Heart left ventricle (tissue), 16 donors: Measurements from ENCODE around the gene CACNA1S. TPM values are rescaled to one million over a fixed set of nuclear protein-coding genes. Genes with fewer than 3 reads are reported as not detected.

Experiments used
- ATAC-seq, 4 donors: fragments of 200-7000 bp; cut with Tn5 transposase; one replicate each; pipeline ENCODE4 v1.9.1; 2020 to 2022; ENCODE audit warnings: moderate library complexity in 4 of 4, mild to moderate bottlenecking in 3 of 4, moderate number of reproducible peaks in 1 of 4
- DNase-seq, 5 donors: peaks; one replicate each; pipeline ENCODE4 v3.0.0-alpha.2; 2020
- H3K27ac ChIP-seq, 12 donors: fragments of 200-600 bp; sonication (generic) in 4 of 12; one replicate each; pipeline versions ENCODE4 v1.5.0 to v1.8.0; 2016 to 2022; ENCODE audit warnings: mild to moderate bottlenecking in 2 of 12
- H3K27me3 ChIP-seq, 9 donors: fragments of 200-600 bp; sonication (generic) in 2 of 9; one replicate each; pipeline versions ENCODE4 v1.5.1 to v1.8.0; 2016 to 2022; ENCODE audit warnings: mild to moderate bottlenecking in 3 of 9
- H3K36me3 ChIP-seq, 9 donors: fragments of 200-600 bp; sonication (generic) in 2 of 9; one replicate each; pipeline versions ENCODE4 v1.5.0 to v1.8.0; 2018 to 2022; ENCODE audit warnings: mild to moderate bottlenecking in 2 of 9
- H3K4me1 ChIP-seq, 12 donors: fragments of 200-600 bp; sonication (generic) in 4 of 12; one replicate each; pipeline versions ENCODE4 v1.5.0 to v1.8.0; 2016 to 2022; ENCODE audit warnings: mild to moderate bottlenecking in 3 of 12
- H3K4me3 ChIP-seq, 12 donors: fragments of 200-600 bp; sonication (generic) in 4 of 12; one replicate each; pipeline versions ENCODE4 v1.5.0 to v1.8.0; 2017 to 2022; ENCODE audit warnings: mild to moderate bottlenecking in 9 of 12, moderate library complexity in 4 of 12
- H3K9me3 ChIP-seq, 12 donors: fragments of 200-600 bp; sonication (generic) in 4 of 12; one replicate each; pipeline versions ENCODE4 v1.5.0 to v1.8.0; 2016 to 2022; ENCODE audit warnings: mild to moderate bottlenecking in 1 of 12
- POLR2A ChIP-seq, 2 donors: fragments of 450-650 bp; IDR thresholded peaks; one replicate each; pipeline ENCODE4 v1.6.1; 2017; ENCODE audit warnings: antibody characterized with exemption in 2 of 2, mild to moderate bottlenecking in 2 of 2, moderate library complexity in 2 of 2
- WGBS, 4 donors: extraction: QIAGEN DNeasy Blood & Tissue Kit in 2 of 4; methylation state at CpG; one replicate each; pipeline versions ENCODE4 v1.1.5 to v1.1.7; 2013 to 2018; 5-methylcytosine and 5-hydroxymethylcytosine counted together
- intact Hi-C, 10 donors: fragments of 100-400 bp; cut with DNase I; formaldehyde crosslinking; loops; one replicate each; pipeline versions ENCODE4 v1.11.1 to v1.14.2; 2022
- polyA plus RNA-seq, 2 donors: library from polyadenylated mRNA; stranded (reverse); fragments of 200-250 nt; gene quantifications; one replicate each; pipeline ENCODE4 v1.2.3, GENCODE V29; 2013
- total RNA-seq, 9 donors: library from RNA; depleted of rRNA in 2 of 9; stranded (reverse); fragments of >200 nt in 2 of 9; fragmentation: NEBNext Ultra II Directional in 3 of 9; extraction: Animal tissue kit (Norgen Biotek cat#: 25700) in 3 of 9; gene quantifications; one replicate each; pipeline versions ENCODE4 v1.1.0 to v1.2.4, GENCODE V29; 2016 to 2023
- TF ChIP-seq, protein P1 (sequence below), 12 donors: fragments of 200-600 bp; sonication (generic) in 4 of 12; IDR thresholded peaks; one replicate each; pipeline versions ENCODE4 v1.5.0 to v1.8.0; 2018 to 2022; ENCODE audit warnings: antibody characterized with exemption in 12 of 12, mild to moderate bottlenecking in 5 of 12
- donor health status: ischemic (EF 13 %, LVEDD 7.1; RV severe dilation, severe dysfunction).
- donor health status: healthy with polysubstance abuse.
- donor health status: DM: no; HTN: yes; CAD: no.
- donor health status: DM: no; HTN: no; CAD: no.
- donor health status: ischemic (EF 25% LVEDD 6.9; RV normal size, moderate dysfunction).
- donor health status: ischemic (EF 25% LVEDD 5.7; RV mildly dilated, moderate dysfunction).
- donor health status: healthy.
- donor health status: DM: yes; HTN: yes; CAD: no.
- donor health status: ischemic (EF 35%, LVEDD 5.7; RV mildly dilated, moderate dysfunction).
- donor health status: nonischemic (EF 11% LVEDD 7.7; RV severe dilation, severe dysfunction).
- donor health status: DM: yes; HTN: yes; CAD: no.
- donor health status: PGD.
- donor health status: ischemic (EF 29% LVEDD 5.4; RV normal size, mild dysfunction).
- donor health status: nonischemic (EF 23%, LVEDD 6.1; RV moderate dilation, normal function).

CACNA1S gene
- total and polyA plus RNA-seq, 11 donors: not detected

DNA sequence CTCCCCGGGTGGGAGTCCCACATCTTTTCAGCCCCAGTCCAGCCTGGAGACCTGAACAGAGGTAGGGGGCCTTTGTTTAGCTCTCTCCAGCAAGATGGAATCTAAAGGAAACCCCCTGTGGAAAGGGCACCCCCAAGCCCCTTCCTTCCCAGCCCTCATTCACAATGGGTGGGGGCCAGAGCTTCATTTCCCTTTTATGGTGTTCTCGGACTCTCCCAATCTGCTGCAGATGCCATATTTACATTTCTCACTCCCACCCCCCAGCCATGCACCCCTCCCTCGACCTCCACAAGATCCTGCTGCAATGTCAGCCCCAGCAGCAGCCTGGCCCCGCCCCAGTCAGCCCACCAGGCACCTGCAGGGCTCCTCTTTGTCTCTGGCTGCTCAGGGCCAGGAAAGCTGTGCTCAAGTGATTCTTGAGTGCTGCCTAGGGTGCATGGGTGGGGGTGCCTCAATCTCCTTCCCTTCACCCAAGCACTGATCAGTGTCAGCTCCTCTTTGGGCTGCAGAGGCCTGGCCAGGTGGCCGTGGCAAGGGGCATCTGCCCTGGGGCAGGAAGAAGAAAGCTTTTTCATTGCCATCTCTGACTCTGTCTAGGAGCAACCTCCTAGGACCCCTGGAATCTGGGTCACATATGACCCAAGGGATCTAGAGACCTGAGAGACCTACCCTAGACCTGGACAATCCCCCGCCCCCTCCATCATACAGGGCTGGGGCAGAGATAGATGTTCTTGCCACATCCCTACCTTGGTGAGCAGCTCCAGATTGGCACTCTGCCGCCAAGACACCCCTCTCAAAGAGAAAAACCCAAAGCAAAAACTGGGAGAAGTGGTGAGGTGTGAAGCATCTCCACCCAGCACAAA is 90.4 kb downstream of the CACNA1S start:
- TF ChIP-seq, protein P1, sequence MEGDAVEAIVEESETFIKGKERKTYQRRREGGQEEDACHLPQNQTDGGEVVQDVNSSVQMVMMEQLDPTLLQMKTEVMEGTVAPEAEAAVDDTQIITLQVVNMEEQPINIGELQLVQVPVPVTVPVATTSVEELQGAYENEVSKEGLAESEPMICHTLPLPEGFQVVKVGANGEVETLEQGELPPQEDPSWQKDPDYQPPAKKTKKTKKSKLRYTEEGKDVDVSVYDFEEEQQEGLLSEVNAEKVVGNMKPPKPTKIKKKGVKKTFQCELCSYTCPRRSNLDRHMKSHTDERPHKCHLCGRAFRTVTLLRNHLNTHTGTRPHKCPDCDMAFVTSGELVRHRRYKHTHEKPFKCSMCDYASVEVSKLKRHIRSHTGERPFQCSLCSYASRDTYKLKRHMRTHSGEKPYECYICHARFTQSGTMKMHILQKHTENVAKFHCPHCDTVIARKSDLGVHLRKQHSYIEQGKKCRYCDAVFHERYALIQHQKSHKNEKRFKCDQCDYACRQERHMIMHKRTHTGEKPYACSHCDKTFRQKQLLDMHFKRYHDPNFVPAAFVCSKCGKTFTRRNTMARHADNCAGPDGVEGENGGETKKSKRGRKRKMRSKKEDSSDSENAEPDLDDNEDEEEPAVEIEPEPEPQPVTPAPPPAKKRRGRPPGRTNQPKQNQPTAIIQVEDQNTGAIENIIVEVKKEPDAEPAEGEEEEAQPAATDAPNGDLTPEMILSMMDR (IDR thresholded peaks at IDR 0.05): no peak
- TF ChIP-seq POLR2A (IDR thresholded peaks at IDR 0.05): no peak
- intact Hi-C loops: loop anchor here in 1 of 10 donors (10.0 kb wide), 1 partner anchor 397 kb away; the partner anchor contains the start of gene KIF14
- no peaks in the 10 kb centered on the region for H3K36me3 ChIP-seq
- ATAC-seq (no peak), DNase-seq (no peak)
- H3K4me3 ChIP-seq: peak overlapping the region in 4 of 12 donors; percentile 60 to 75 (median 62)
- 74 to 86% (median 81%) methylated on average over 7 of the region's 7 CpGs for WGBS, 4 donors
- H3K27me3 ChIP-seq: peaks cover 0 to 5% (median 0%) of the 10 kb centered on the region in 9 donors
- H3K4me1 ChIP-seq: peaks cover 0 to 93% (median 18%) of the 10 kb centered on the region in 12 donors
- H3K27ac ChIP-seq: peak overlapping the region in 1 of 12 donors; percentile 83
- no peaks in the 10 kb centered on the region for H3K9me3 ChIP-seq

DNA sequence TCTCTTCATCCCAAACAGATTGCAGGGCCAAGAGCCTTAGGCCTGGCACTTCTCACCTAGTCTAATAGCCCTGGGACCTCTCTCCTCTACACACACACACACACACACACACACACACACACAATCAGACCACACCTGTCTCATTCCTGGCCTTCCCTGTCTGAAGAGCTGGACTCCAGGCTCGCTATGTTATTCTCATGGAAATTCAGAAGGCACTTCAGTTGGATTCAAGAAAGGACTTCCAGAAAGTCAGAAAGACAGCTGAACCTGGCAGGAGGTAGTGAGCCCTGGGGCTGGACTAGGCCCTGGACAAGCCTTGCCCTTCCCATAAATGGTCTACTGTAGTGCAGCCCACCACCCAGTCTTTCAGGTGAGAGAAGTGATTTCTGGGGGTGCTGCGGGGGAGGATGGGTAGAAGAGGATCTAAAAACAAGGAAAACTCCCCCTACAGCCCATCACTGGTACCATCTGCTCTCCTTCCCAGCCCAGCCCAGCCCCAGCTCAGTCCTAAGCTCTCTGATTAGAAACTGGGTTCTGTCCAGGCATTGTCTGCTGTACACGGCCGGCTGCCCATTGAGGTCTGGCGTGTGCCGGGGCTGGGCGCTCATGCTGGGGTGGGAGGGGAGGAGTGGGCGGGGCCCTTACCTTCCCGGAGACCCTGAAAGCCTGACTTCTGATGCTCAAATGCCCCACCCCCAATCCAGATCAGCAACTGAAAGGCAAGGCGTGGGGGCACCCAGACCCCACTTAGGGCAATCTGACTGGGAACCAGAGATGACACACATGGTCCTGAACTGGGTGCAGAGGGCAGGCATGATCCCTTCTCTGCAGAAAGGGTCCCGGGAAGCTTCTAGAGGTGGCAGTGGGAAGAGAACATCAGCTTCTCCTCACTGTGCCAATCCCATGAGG is 91.3 kb downstream of the CACNA1S start:
- 51 to 98% (median 58%) methylated on average over 4 to 11 of the region's 11 CpGs for WGBS, 4 donors
- peak overlapping the region in 1 of 12 donors; percentile 83 for H3K27ac ChIP-seq
- no peaks in the 10 kb centered on the region for H3K36me3 ChIP-seq
- H3K9me3 ChIP-seq: no peaks in the 10 kb centered on the region
- peak overlapping the region in 1 of 12 donors; percentile 75 for H3K4me3 ChIP-seq
- intact Hi-C loops: loop anchor here in 1 of 10 donors (10.0 kb wide), 1 partner anchor 396 kb away; the partner anchor contains the start of gene KIF14
- no peak for DNase-seq
- ATAC-seq: peak in 1 of 4 donors; percentile 40
- H3K27me3 ChIP-seq: peaks cover 0 to 5% (median 0%) of the 10 kb centered on the region in 9 donors
- no peak for TF ChIP-seq POLR2A (IDR thresholded peaks at IDR 0.05)
- TF ChIP-seq, protein P1 (IDR thresholded peaks at IDR 0.05): peak in 5 of 12 donors; percentile 17 to 29 (median 26)
- peaks cover 0 to 93% (median 18%) of the 10 kb centered on the region in 12 donors for H3K4me1 ChIP-seq

DNA sequence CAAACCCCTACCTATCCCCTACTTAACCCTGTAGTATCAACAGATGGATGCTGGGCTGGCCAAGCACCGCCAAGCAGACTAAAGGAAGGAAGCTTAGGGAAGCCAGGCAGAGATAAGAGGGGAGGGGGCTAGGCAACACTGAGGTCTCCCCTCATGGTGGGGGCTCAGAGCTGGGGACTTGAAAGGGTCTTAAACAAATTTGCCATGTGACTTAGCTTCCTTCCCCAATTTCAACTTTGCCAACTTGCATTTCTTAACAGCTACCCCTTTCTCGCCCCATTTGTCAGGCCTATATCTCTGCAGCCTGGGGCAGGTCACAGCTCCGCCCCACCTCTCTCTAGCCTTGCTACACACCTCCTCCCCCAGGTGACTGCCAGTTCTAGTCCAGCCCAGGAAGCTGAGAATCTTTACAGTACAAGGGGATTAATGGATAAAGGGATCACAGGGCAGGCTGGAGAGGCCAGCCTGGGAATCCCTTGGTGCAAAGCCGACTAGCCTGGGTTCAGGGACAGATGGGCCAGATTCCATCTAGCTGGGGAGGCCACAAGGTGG is 92.1 kb downstream of the CACNA1S start:
- DNase-seq (no peak), ATAC-seq (no peak)
- Histone ChIP-seq H3K36me3 (no peaks in the 10 kb centered on the region), H3K27ac (peak overlapping the region in 1 of 12 donors; percentile 83), H3K4me1 (peaks cover 0 to 93% (median 24%) of the 10 kb centered on the region in 12 donors), H3K4me3 (no peak overlapping the region), H3K27me3 (peaks cover 0 to 5% (median 0%) of the 10 kb centered on the region in 9 donors), H3K9me3 (no peaks in the 10 kb centered on the region)
- no peak for TF ChIP-seq POLR2A (IDR thresholded peaks at IDR 0.05)
- TF ChIP-seq, protein P1 (IDR thresholded peaks at IDR 0.05): no peak
- WGBS, 4 donors: 63 to 90% (median 78%) methylated on average over 4 of the region's 4 CpGs
- intact Hi-C loops: loop anchor here in 1 of 10 donors (10.0 kb wide), 1 partner anchor 395 kb away; the partner anchor contains the start of gene KIF14
